HG03469 (cell line): ENCODE measurements around the gene RNF145.
"Not testable (repeated sequence)": the region's sequence is repeated elsewhere in the genome, so short reads cannot be mapped to it uniquely, and the experiment has no call there.

Source experiments
- ATAC-seq: cut with Tn5 transposase; IDR thresholded peaks from one replicate; pipeline ENCODE4 v1.9.1; 2021; ENCODE audit warnings: mild to moderate bottlenecking, moderate library complexity, moderate number of reproducible peaks; ENCODE audit not compliant: unreplicated experiment

The RNF145 gene

GRCh38 chr5:159163027-159163700 is 46.2 kb downstream of the RNF145 start:
- no peak for ATAC-seq

DNA sequence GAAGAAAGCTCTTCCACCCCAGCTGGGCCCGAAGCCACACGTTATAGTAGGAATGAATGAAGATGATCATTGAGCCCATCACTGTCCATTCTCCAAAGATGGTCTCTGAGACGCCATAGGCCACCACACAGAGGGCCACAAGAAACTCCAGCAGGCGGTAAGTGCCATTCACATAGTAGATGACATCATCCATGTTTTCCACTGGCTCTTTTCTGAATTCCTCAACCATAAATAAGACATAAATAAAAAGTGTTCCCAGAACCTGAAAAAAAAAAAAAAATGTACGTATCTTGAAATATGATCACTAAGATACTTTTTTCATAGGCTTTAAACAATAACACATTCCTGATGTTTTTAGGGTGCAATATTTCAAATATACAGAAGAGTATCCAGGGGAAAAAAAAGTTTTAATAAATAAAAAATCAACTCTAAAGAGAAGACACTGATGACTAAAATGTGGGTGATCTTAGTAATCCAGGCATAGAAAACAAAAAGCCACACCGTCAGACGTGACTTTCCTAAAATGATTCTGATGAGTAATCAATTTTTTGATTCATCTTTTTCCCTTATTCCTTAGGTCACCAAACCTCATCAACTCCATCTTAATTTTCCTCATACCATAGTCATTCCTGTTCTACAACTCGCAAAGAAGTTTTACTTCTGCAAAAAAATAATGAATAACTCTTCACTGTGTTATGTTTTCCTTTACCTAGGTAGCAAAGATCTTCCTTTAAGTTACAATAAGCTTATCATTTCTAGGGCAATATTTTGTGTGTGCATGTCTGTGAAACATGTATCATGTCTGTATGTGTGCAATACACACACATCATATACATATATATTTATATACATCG is 47.8 kb downstream of the RNF145 start:
- ATAC-seq: no peak

GRCh38 chr5:159158553-159159091 is 50.7 kb downstream of the RNF145 start:
- not testable (repeated sequence) for ATAC-seq

DNA sequence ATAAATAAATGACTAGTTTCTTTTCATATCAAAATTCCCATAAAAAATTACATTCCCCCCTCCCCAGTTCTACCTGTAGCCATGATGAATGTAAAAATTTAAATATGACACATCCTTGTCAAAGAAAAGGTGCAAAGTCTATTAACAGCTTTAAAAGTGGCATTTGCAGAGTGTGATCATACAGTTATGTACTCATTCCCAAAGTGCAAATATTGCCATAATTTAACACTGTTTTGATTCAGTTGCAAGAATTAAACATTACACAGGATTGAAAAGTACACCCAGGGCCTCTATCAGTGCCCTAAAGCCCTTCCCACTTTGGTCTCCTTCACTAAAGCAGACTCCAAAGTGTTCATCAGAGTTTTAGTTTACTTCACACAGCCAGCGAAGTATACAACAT is 51.8 kb downstream of the RNF145 start:
- no peak for ATAC-seq

DNA sequence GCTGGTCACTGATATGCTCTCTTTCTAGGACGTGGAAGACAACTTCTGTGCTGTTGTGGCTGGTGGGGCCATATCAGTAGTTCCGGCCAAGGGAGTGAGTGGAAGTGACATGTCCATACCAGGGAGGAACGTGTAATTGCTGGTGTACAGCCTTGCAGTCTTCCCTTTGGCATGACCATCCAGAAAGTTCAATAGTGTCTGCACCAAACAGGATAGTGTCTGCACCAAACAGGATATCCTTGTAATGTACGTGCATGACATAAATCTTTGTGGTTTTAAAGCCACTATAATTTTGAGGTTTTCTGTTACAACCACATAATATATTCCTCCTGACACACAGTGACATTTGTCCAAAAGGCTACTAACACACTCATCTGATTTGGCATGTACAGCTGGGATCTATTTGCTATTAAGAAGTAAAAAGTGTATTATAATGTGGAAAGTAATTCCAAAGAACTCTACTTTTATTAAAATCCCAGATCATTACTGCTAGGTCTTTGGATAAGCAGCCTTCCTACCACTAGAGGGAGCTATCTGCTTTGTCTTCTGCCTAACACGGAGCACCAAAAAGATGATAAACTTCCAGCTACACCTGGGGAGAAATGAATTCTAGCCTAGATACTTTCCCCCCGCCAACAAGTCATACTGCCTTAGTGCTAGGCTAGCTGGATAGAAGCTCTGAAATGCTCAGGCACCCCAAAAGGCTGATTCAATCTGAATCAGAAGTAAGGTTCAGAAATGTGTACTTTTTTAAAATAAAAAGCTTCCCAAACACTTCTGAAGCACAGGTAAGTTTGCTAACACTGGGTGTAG is 52.7 kb downstream of the RNF145 start:
- ATAC-seq: peak; percentile 56

- ATAC-seq: no peak
Measured at GRCh38 chr5:159155960-159156359, 53.4 kb downstream of the RNF145 start.

DNA sequence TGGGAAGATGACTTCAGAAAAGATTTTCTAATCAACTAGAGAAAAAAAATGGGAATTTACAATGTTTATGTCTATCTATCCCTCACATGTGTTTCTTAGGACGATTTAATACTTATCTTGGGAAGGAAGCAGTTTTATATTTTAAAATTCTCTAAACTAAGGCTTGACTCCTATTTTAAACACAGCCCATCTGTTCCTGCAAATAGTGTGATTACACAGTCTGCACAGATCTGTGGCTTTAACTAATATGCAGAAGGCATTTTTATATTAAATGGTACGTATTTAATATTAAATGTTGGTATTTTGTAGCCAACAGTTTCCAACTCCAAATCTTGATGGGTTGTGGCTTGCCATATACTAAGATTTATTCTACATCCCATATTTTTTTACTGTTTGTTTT is 56.5 kb downstream of the RNF145 start:
- no peak for ATAC-seq

- no peak for ATAC-seq
Measured at GRCh38 chr5:159149085-159149484, 60.3 kb downstream of the RNF145 start.

DNA sequence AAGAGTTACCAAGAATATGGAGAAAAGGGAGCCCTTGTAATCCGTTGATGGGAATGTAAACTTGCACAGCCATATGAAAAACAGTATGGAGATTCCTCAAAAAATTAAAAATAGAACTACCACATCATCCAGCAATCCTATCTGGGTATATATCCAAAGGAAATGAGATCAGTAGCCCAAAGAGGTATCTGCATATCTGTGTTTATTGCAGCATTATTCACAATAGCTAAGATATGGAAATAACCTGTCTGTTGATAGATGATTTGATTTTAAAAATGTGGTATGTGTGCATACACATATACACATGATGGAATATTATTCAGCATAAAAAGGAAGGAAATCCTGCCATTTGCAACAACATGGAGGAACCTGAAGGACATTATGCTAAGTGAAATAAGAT is 61.4 kb downstream of the RNF145 start:
- ATAC-seq: no peak

DNA sequence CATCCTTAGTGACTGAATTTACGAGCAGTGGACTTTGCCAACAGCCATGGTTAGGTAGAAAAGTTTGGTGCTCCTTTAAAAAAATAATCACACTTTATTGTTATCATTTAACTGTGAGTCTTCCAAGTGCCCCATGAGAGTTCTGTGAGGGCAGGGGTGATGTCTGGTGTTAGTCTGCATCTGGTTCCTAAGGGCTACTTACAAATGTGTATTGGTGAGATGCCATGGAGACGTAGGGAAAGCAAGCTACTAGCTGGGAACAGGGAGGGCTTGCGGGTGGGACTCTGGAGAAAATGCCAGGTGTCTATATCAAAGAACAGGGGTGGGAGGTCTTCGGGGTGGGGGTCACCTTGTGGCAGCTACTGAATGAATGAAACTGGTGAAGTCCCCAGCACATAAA is 62.5 kb downstream of the RNF145 start:
- no peak for ATAC-seq

GRCh38 chr5:159145160-159145559 is 64.2 kb downstream of the RNF145 start:
- ATAC-seq: not testable (repeated sequence)

DNA sequence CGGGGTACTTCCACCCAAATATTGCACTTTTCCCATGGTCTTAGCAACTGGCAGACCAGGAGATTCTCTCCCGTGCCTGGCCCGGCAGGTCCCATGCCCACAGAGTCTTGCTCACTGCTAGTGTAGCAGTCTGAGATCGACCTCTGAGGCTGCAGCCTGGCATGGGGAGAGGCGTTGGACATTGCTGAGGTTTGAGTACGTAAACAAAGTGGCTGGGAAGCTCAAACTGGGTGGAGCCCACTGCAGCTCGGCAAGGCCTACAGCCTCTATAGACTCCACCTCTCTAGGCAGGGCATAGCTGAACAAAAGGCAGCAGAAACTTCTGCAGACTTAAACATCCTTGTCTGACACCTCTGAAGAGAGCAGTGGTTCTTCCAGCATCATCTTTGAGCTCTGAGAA is 69.6 kb downstream of the RNF145 start:
- no peak for ATAC-seq

GRCh38 chr5:159135896-159136531 is 73.3 kb downstream of the RNF145 start:
- no peak for ATAC-seq

- peak; percentile 56 for ATAC-seq
Measured at GRCh38 chr5:159133041-159133741, 76.2 kb downstream of the RNF145 start.

DNA sequence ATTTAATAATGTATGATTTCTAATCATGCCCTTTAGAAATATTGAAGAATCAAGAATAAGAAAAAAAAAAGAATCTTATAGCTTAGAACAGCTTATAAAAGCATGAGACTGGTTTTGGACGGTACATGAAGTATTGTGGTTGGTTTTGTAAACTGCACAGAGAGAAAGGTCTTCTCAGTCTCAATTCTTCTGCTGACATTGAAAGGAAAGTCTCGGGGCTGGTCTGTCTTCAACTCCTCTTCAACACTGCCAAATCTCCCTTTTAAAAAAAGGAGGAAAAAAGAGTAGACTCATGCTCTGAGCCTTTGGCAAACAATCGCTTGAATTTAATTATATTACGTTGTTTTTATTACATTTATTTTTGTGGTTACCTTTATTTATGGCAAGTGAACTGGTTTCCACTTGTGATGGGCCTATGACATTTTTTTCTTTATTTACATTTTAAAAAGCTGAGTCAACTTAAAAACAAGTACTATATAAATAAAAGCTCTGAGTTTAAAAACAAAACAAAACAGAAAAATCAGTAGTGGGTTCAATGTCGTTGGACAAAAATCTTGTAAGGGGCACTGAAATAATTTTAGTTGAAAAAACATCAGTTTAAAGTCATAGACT is 76.8 kb downstream of the RNF145 start:
- ATAC-seq: no peak

DNA sequence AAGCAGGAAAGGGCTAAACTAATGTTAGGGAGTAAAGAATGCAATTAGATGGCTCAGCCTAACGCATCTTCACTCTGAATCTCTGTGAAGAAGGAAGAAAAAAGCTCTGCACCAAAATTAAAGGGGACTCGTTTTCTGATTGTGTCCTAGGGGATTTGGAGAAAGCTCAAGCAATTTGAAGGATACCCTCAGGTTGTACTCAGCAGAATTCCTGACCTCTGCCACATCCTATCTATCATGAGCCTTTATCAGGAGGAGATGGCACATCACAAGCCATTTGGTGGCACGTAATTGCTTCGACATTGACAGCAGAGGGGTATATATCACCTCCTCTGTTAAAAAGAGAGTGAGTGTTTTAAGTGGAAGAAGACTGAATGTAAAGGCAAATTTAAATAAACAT is 77.4 kb downstream of the RNF145 start:
- ATAC-seq: no peak

- ATAC-seq: no peak
Measured at GRCh38 chr5:159130871-159131270, 78.5 kb downstream of the RNF145 start.

DNA sequence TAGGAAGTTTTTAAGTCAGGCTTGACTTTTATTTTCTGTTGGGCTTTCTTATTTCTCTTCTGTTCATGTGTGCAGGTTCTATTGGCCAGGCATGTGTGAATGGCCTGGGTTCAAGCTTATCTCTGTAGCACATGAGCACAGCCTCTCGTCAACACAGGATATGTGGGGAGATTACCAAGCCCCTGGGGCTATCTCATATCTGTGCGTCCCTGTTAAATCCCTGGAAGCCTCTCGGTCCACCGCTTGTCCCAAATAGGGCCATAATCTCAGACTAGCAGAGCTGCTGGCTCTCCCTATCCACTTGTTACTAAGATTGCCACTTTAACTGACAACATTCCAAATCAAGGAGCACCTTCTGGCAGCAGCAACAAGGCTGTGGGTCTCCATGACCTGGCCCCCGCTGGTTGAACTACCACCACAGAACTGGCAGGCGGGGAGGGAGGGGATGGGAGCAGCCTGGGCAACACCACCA is 81.2 kb downstream of the RNF145 start:
- ATAC-seq: no peak

- no peak for ATAC-seq
Measured at GRCh38 chr5:159123700-159124099, 85.7 kb downstream of the RNF145 start.

DNA sequence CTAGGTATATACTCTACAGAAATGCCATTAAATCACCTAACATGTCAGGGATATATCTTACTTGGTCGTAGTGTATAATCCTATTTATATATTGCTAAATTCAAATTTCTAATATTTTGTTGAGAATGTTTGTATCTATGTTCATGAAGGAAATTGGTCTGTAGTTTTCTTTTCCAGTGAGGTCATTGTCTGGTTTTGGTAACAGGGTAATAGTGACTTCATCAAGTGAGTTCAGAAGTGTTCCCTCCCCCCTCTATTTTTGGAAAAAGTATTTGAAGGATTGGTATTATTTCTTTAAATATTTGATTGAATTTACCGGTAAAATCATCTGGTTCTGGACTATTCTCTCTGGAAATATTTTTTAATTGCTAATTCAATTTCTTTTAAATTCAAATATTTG is 86.2 kb downstream of the RNF145 start:
- no peak for ATAC-seq
